Right lobe of liver (tissue), 6 donors: ENCODE results near the gene SUN1. TPM values are rescaled to one million over a fixed set of nuclear protein-coding genes. Genes with fewer than 3 reads are reported as not detected.
A peak's percentile ranks its signal among the peaks of the same experiment; 100 is the strongest.

Experiments
- ATAC-seq, 4 donors: fragments of 200-7000 bp; cut with Tn5 transposase; one replicate each; pipeline ENCODE4 v1.9.1; 2020; ENCODE audit warnings: mild to moderate bottlenecking in 4 of 4, moderate library complexity in 4 of 4
- DNase-seq, 3 donors: peaks; one replicate each; pipeline ENCODE4 v3.0.0-alpha.2; 2020
- H3K27ac ChIP-seq, 3 donors: fragments of 200-600 bp; one replicate each; pipeline ENCODE4 v1.8.0; 2022
- H3K27me3 ChIP-seq, 2 donors: fragments of 200-600 bp; one replicate each; pipeline ENCODE4 v1.8.0; 2022
- H3K36me3 ChIP-seq, 4 donors: fragments of 200-600 bp; sonication (generic) in 1 of 4; one replicate each; pipeline versions ENCODE4 v1.5.1 to v1.8.0; 2017 to 2022; ENCODE audit warnings: control low read depth in 1 of 4
- H3K4me1 ChIP-seq, 4 donors: fragments of 200-600 bp; sonication (generic) in 1 of 4; one replicate each; pipeline versions ENCODE4 v1.5.1 to v1.8.0; 2017 to 2022; ENCODE audit warnings: control low read depth in 1 of 4
- H3K4me3 ChIP-seq, 3 donors: fragments of 200-600 bp; one replicate each; pipeline ENCODE4 v1.8.0; 2022
- H3K9me3 ChIP-seq, 4 donors: fragments of 200-600 bp; sonication (generic) in 1 of 4; one replicate each; pipeline versions ENCODE4 v1.5.1 to v1.8.0; 2017 to 2022; ENCODE audit warnings: control low read depth in 1 of 4
- POLR2A ChIP-seq: fragments of 450-650 bp; IDR thresholded peaks from one replicate; pipeline ENCODE4 v1.6.1; 2017; ENCODE audit warnings: antibody characterized with exemption, mild to moderate bottlenecking
- WGBS: methylation state at CpG from one replicate; pipeline ENCODE4 v1.1.6; 2018; ENCODE audit warnings: low coverage, low lambda C conversion rate; ENCODE audit not compliant: insufficient coverage; ENCODE audit errors: missing lambda C conversion rate; 5-methylcytosine and 5-hydroxymethylcytosine counted together
- intact Hi-C, 2 donors: fragments of 100-400 bp; cut with DNase I; formaldehyde crosslinking; loops; one replicate each; pipeline versions ENCODE4 v1.11.2 to v1.14.1; 2022
- total RNA-seq, 6 experiments: library from RNA; depleted of rRNA in 2 of 6; stranded (reverse); fragments of >200 nt in 2 of 6; fragmentation: NEBNext Ultra II Directional in 3 of 6; extraction: Animal tissue kit (Norgen Biotek cat#: 25700) in 3 of 6; gene quantifications; one replicate each; pipeline versions ENCODE4 v1.1.0 to v1.2.4, GENCODE V29; 2016 to 2023
- TF ChIP-seq, protein P1 (sequence below), 4 donors: fragments of 200-600 bp in 3 of 4; fragments of 450-650 bp in 1 of 4; IDR thresholded peaks; one replicate each; pipeline versions ENCODE4 v1.5.1 to v1.8.0; 2016 to 2022; ENCODE audit warnings: antibody characterized with exemption in 4 of 4, mild to moderate bottlenecking in 2 of 4
- donor health status: DM: no; HTN: yes; CAD: no.
- donor health status: DM: no; HTN: no; CAD: no.
- donor health status: DM: no; HTN: no; CAD: no.
- donor health status: DM: no; HTN: yes; CAD: no.
- donor health status: DM: no; HTN: yes; CAD: no.

The SUN1 gene
- total RNA-seq, 6 experiments from 2014 or later = 33.4 to 54.0 (median 48.7) TPM

DNA sequence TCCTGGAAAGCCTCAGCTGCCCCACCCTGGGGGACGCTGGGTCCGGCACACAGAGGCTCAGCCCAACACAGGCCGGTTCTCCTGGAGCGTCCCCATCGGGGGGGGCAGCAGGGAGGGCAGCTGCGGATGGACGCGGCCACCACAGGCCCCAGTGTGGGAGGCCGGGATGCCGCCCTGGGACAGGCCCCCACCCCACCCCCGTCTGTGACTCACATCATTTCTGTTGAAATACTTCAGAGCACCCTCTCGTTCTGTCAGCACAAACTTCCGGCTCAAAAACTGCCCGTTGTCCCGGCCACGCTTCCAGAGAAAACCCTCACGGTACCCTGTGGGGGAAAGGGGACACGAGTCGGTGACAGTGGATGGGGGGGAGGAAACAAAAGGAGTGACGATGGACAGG, 72.6 kb downstream of the SUN1 start:
- ATAC-seq = no peak

DNA sequence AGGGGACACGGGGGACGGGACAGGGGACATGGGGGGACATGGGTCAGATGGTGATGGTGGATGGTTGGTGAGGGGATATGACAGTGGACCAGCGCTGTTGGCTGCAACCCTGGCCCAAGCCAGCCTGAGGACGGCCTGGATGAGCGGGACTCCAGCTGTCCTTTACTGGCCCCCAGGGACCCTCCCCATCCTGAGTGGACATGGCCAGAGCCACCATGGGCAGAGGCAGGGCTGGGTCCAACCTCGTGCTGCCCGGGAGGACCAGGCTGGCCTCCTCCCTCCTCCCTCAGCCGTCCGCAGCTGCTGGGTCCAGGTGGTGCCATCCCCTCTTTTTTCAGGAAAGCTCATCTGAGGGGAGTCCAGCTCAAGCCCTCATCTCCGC, 74.5 kb downstream of the SUN1 start:
- no peak for TF ChIP-seq POLR2A
- TF ChIP-seq, protein P1, sequence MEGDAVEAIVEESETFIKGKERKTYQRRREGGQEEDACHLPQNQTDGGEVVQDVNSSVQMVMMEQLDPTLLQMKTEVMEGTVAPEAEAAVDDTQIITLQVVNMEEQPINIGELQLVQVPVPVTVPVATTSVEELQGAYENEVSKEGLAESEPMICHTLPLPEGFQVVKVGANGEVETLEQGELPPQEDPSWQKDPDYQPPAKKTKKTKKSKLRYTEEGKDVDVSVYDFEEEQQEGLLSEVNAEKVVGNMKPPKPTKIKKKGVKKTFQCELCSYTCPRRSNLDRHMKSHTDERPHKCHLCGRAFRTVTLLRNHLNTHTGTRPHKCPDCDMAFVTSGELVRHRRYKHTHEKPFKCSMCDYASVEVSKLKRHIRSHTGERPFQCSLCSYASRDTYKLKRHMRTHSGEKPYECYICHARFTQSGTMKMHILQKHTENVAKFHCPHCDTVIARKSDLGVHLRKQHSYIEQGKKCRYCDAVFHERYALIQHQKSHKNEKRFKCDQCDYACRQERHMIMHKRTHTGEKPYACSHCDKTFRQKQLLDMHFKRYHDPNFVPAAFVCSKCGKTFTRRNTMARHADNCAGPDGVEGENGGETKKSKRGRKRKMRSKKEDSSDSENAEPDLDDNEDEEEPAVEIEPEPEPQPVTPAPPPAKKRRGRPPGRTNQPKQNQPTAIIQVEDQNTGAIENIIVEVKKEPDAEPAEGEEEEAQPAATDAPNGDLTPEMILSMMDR (IDR thresholded peaks at IDR 0.05) = no peak
- H3K27ac ChIP-seq = no peak overlapping the region
- no peaks in the 10 kb centered on the region for H3K36me3 ChIP-seq
- no peaks in the 10 kb centered on the region for H3K9me3 ChIP-seq
- intact Hi-C loops = no loop called here
- ATAC-seq = no peak
- H3K4me3 ChIP-seq = no peak overlapping the region
- H3K27me3 ChIP-seq = no peaks in the 10 kb centered on the region
- no peaks in the 10 kb centered on the region for H3K4me1 ChIP-seq
- 29% methylated on average over 1 of the region's 10 CpGs for WGBS
- DNase-seq = no peak

More for the DNA sequence above, 72.6 kb downstream of the SUN1 start:
- Histone ChIP-seq H3K4me3 (no peak overlapping the region), H3K36me3 (no peaks in the 10 kb centered on the region), H3K4me1 (peaks cover 0 to 10% (median 0%) of the 10 kb centered on the region in 4 donors), H3K27ac (no peak overlapping the region), H3K9me3 (no peaks in the 10 kb centered on the region), H3K27me3 (no peaks in the 10 kb centered on the region)
- no peak for TF ChIP-seq POLR2A
- TF ChIP-seq, protein P1 (IDR thresholded peaks at IDR 0.05) = no peak
- intact Hi-C loops = no loop called here
- 43% methylated on average over 17 of the region's 20 CpGs for WGBS
- no peak for DNase-seq

DNA sequence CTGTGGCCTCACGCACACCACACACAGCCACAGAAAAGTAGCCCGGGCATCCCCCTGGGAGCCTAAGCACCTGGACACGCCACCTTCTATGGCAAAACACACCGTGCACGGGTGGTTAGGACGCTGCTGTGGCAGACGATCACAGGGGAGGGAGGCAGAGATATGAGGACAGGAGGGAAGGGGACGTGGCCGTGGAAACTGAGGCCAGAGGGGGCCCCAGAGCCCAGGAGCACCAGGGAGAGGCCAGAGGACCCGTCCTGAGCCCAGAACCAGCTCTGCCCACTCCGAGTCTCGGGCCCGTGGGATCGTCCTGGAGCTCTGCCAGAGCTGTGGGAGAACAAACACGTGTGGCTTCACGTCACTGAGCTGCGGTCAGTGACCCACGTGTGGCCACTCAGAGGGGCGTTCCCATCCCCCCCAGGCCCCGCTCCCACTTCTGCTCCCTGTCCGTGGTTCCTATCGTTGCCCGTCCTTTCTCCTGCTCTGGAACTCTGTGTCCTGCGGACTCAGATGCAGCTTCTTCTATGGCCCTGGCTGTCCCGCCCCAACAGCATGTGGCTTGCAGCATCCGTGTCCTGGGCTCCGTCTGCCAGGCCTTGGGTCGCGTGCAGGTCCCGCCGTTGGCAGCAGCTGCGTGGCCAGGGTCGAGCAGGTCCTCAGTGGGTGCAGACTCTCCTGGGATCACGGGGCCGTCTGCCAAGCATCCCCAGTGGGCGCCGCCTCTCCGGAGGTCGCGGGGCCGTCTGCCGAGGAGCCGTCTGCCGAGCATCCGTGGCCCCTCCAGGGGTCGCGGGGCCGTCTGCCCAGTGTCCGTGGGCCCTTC, 75.1 kb downstream of the SUN1 start:
- Histone ChIP-seq H3K4me3 (no peak overlapping the region), H3K27me3 (no peaks in the 10 kb centered on the region), H3K27ac (no peak overlapping the region), H3K36me3 (no peaks in the 10 kb centered on the region), H3K9me3 (no peaks in the 10 kb centered on the region), H3K4me1 (no peaks in the 10 kb centered on the region)
- WGBS = 60% methylated on average over 5 of the region's 49 CpGs
- ATAC-seq (peak in 1 of 4 donors; percentile 38), DNase-seq (no peak)
- intact Hi-C loops = no loop called here
- no peak for TF ChIP-seq POLR2A
- TF ChIP-seq, protein P1 (IDR thresholded peaks at IDR 0.05) = no peak

DNA sequence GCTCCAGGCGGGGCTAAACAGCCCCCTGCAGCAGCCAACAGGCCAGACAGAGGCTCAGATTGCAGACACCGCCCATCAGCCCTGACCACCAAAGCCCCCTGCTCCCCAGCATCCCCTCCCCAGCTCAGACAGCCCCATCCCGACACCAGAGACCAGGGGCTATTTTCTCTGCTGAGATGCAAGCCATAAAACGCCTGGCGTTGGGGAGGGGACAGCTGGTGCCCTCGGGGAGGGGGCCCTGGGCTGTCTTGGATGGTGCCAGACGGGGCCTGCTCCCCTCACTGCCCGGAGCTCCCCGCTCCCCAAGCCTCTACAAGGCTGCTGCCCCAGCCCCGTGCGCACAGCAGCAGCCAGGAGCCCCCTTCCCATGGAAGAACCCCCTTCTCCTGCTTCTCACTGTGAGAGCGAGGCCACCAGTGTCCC, 75.9 kb downstream of the SUN1 start:
- Histone ChIP-seq H3K4me3 (no peak overlapping the region), H3K36me3 (no peaks in the 10 kb centered on the region), H3K27me3 (no peaks in the 10 kb centered on the region), H3K4me1 (no peaks in the 10 kb centered on the region), H3K9me3 (no peaks in the 10 kb centered on the region), H3K27ac (peak overlapping the region in 1 of 3 donors; percentile 21)
- DNase-seq = no peak
- intact Hi-C loops = no loop called here
- no peak for TF ChIP-seq POLR2A
- TF ChIP-seq, protein P1 (IDR thresholded peaks at IDR 0.05) = no peak
- no CpG with 5 or more reads among the region's 12 CpGs for WGBS
- no peak for ATAC-seq
